H9 (cell line): ENCODE results near the gene CPA4. TPM values are rescaled to one million over a fixed set of nuclear protein-coding genes. Genes with fewer than 3 reads are reported as not detected.

Source experiments
- DNase-seq: peaks from one replicate; pipeline ENCODE4 v3.0.0-alpha.2; 2017
- H2AFZ ChIP-seq: one replicate; pipeline ENCODE4 v1.6.1; 2013; ENCODE audit warnings: mild to moderate bottlenecking, low read length, control low read depth, moderate library complexity
- H2AK5ac ChIP-seq: 2 replicates; pipeline ENCODE4 v1.6.1; 2013; ENCODE audit warnings: low read length, control low read depth, mixed read lengths; ENCODE audit not compliant: insufficient read length
- H2BK120ac ChIP-seq: one replicate; pipeline ENCODE4 v1.6.1; 2013; ENCODE audit warnings: low read depth, mild to moderate bottlenecking, low read length, control low read depth, inconsistent platforms; ENCODE audit not compliant: poor library complexity, severe bottlenecking
- H2BK12ac ChIP-seq: 2 replicates; pipeline ENCODE4 v1.6.1; 2013; ENCODE audit warnings: low read length, control low read depth, mixed read lengths, low read depth; ENCODE audit not compliant: insufficient read length
- H2BK15ac ChIP-seq: 2 replicates; pipeline ENCODE4 v1.6.1; 2013; ENCODE audit warnings: low read depth, low read length, control low read depth
- H2BK20ac ChIP-seq: one replicate; pipeline ENCODE4 v1.6.1; 2013; ENCODE audit warnings: low read depth, mild to moderate bottlenecking, low read length, control low read depth, inconsistent platforms; ENCODE audit not compliant: poor library complexity, severe bottlenecking
- H2BK5ac ChIP-seq: 2 replicates; pipeline ENCODE4 v1.6.1; 2013; ENCODE audit warnings: low read length, control low read depth, mixed read lengths; ENCODE audit not compliant: insufficient read length
- H3K14ac ChIP-seq: 2 replicates; pipeline ENCODE4 v1.6.1; 2013; ENCODE audit warnings: low read length, control low read depth; ENCODE audit not compliant: insufficient read depth
- H3K18ac ChIP-seq: 2 replicates; pipeline ENCODE4 v1.6.1; 2013; ENCODE audit warnings: low read depth, mild to moderate bottlenecking, mixed read lengths, low read length, control low read depth; ENCODE audit not compliant: insufficient read length
- H3K23ac ChIP-seq: 2 replicates; pipeline ENCODE4 v1.6.1; 2013; ENCODE audit warnings: low read length, control low read depth, mixed read lengths, low read depth; ENCODE audit not compliant: insufficient read length
- H3K23me2 ChIP-seq: 2 replicates; pipeline ENCODE4 v1.6.1; 2013; ENCODE audit warnings: low read depth, mild to moderate bottlenecking, mixed read lengths, low read length, control low read depth; ENCODE audit not compliant: insufficient read length, poor library complexity, severe bottlenecking
- H3K27ac ChIP-seq: 2 replicates; pipeline ENCODE4 v1.5.1; 2013; ENCODE audit warnings: low read length, control low read depth, mixed read lengths, low read depth; ENCODE audit not compliant: insufficient read length
- H3K27me3 ChIP-seq: 2 replicates; pipeline ENCODE4 v1.6.1; 2013; ENCODE audit warnings: low read length, control low read depth, inconsistent platforms; ENCODE audit not compliant: insufficient read depth
- H3K4ac ChIP-seq: 2 replicates; pipeline ENCODE4 v1.6.1; 2013; ENCODE audit warnings: low read depth, mild to moderate bottlenecking, control low read depth, inconsistent platforms, low read length, moderate library complexity
- H3K4me1 ChIP-seq: 2 replicates; pipeline ENCODE4 v1.6.1; 2013; ENCODE audit warnings: low read length, control low read depth, inconsistent platforms; ENCODE audit not compliant: insufficient read depth
- H3K4me2 ChIP-seq: 2 replicates; pipeline ENCODE4 v1.6.1; 2013; ENCODE audit warnings: low read length, control low read depth, mixed read lengths; ENCODE audit not compliant: insufficient read length, insufficient read depth
- H3K56ac ChIP-seq: 2 replicates; pipeline ENCODE4 v1.6.1; 2013; ENCODE audit warnings: low read depth, mild to moderate bottlenecking, mixed read lengths, low read length, control low read depth; ENCODE audit not compliant: insufficient read length
- H3K79me1 ChIP-seq: 2 replicates; pipeline ENCODE4 v1.6.1; 2013; ENCODE audit warnings: low read depth, mild to moderate bottlenecking, moderate library complexity, low read length, control low read depth, inconsistent platforms; ENCODE audit not compliant: insufficient read depth, poor library complexity, severe bottlenecking
- H3K79me2 ChIP-seq: 2 replicates; pipeline ENCODE4 v1.6.1; 2013; ENCODE audit warnings: low read length, control low read depth, inconsistent platforms; ENCODE audit not compliant: insufficient read depth
- H3K9ac ChIP-seq: 2 replicates; pipeline ENCODE4 v1.6.1; 2013; ENCODE audit warnings: low read length, control low read depth, mixed read lengths; ENCODE audit not compliant: insufficient read length; ENCODE audit errors: extremely low read depth
- H3K9me3 ChIP-seq: one replicate; pipeline ENCODE4 v1.6.1; 2013; ENCODE audit warnings: low read depth, low read length, inconsistent platforms; ENCODE audit not compliant: control insufficient read depth
- H3T11ph ChIP-seq: one replicate; pipeline ENCODE4 v1.6.1; 2013; ENCODE audit warnings: mild to moderate bottlenecking, low read length, control low read depth, inconsistent platforms
- H4K20me1 ChIP-seq: one replicate; pipeline ENCODE4 v1.6.1; 2013; ENCODE audit not compliant: control insufficient read depth, insufficient read length, insufficient read depth
- H4K5ac ChIP-seq: 2 replicates; pipeline ENCODE4 v1.6.1; 2013; ENCODE audit warnings: low read depth, mild to moderate bottlenecking, mixed read lengths, low read length, control low read depth; ENCODE audit not compliant: insufficient read length
- H4K8ac ChIP-seq: replicated peaks from 2 replicates; pipeline ENCODE4 v1.6.1; 2013; ENCODE audit warnings: low read length, control low read depth, mixed read lengths, low read depth; ENCODE audit not compliant: insufficient read length
- H4K91ac ChIP-seq: 2 replicates; pipeline ENCODE4 v1.6.1; 2013; ENCODE audit warnings: low read depth, mild to moderate bottlenecking, moderate library complexity, mixed read lengths, low read length, control low read depth; ENCODE audit not compliant: insufficient read length
- H3K27ac Mint-ChIP-seq, 3 experiments: 2 replicates in 2 of 3; 3 replicates in 1 of 3; pipeline ENCODE4 v1.8.0; 2020 to 2021; ENCODE audit warnings: mixed read lengths in 3 of 3, mild to moderate bottlenecking in 1 of 3, moderate library complexity in 1 of 3
- H3K27me3 Mint-ChIP-seq: 2 replicates; pipeline ENCODE4 v1.8.0; 2021; ENCODE audit warnings: low read depth, mild to moderate bottlenecking, moderate library complexity, mixed read lengths
- H3K36me3 Mint-ChIP-seq, 3 experiments: 2 replicates in 2 of 3; 3 replicates in 1 of 3; pipeline ENCODE4 v1.8.0; 2020 to 2021; ENCODE audit warnings: low read depth in 3 of 3, mixed read lengths in 3 of 3; ENCODE audit not compliant: insufficient read depth in 1 of 3
- H3K4me1 Mint-ChIP-seq, 2 experiments: 2 replicates each; pipeline ENCODE4 v1.8.0; 2020; ENCODE audit warnings: mixed read lengths in 2 of 2
- H3K4me3 Mint-ChIP-seq, 2 experiments: 2 replicates in 1 of 2; 3 replicates in 1 of 2; pipeline ENCODE4 v1.8.0; 2020 to 2021; ENCODE audit warnings: mild to moderate bottlenecking in 2 of 2, mixed read lengths in 2 of 2, moderate library complexity in 1 of 2
- H3K9me3 Mint-ChIP-seq, 2 experiments: 2 replicates in 1 of 2; 3 replicates in 1 of 2; pipeline ENCODE4 v1.8.0; 2020; ENCODE audit warnings: mild to moderate bottlenecking in 2 of 2, mixed read lengths in 2 of 2, moderate library complexity in 1 of 2
- CTCF ChIP-seq: fragments of 200-600 bp; sonication (generic); conservative IDR thresholded peaks from 3 replicates; pipeline ENCODE4 v1.8.0; 2021; ENCODE audit warnings: antibody characterized with exemption, mild to moderate bottlenecking
- WGBS: extraction: QIAGEN DNeasy Blood & Tissue Kit; methylation state at CpG from one replicate; pipeline ENCODE4 v1.1.7; 2013; ENCODE audit warnings: missing lambda C conversion rate, low lambda C conversion rate, mixed read lengths; ENCODE audit not compliant: insufficient read length; ENCODE audit errors: extremely low coverage; 5-methylcytosine and 5-hydroxymethylcytosine counted together
- total RNA-seq: library from RNA; stranded (reverse); gene quantifications from 2 replicates; pipeline ENCODE4 v1.2.1, GENCODE V29; 2021

The CPA4 gene
- total RNA-seq, 1 experiment from 2014 or later = not detected

- no peak overlapping the region for H3K18ac ChIP-seq
- H3K36me3 Mint-ChIP-seq = no peaks in the 10 kb centered on the region; a peak in 2 of 7 replicates
- H4K8ac ChIP-seq = no peak overlapping the region
- no peak overlapping the region for H4K91ac ChIP-seq
- peaks cover 22 to 24% of the 10 kb centered on the region in 2 experiments for H3K4me1 Mint-ChIP-seq
- H2BK12ac ChIP-seq = no peak overlapping the region
- H3K23ac ChIP-seq = no peak overlapping the region
- H3K56ac ChIP-seq = no peak overlapping the region
- H3K4ac ChIP-seq = no peak overlapping the region
- no peak overlapping the region for H3K27ac ChIP-seq
- no peak overlapping the region for H3K4me2 ChIP-seq
- no peaks in the 10 kb centered on the region for H4K20me1 ChIP-seq
- no CpG with 5 or more reads among the region's 19 CpGs for WGBS
- TF ChIP-seq CTCF = no peak
- H3K14ac ChIP-seq = no peak overlapping the region
- no peaks in the 10 kb centered on the region for H3K27me3 ChIP-seq
- no peak overlapping the region for H3T11ph ChIP-seq
- H3K79me1 ChIP-seq = no peaks in the 10 kb centered on the region
- no peak overlapping the region for H2BK15ac ChIP-seq
- H3K9me3 ChIP-seq = no peaks in the 10 kb centered on the region
- no peaks in the 10 kb centered on the region for H3K23me2 ChIP-seq
- no peak overlapping the region for H3K27ac Mint-ChIP-seq
- H2BK20ac ChIP-seq = no peak overlapping the region
- H2BK120ac ChIP-seq = no peak overlapping the region
- no peak overlapping the region for H3K9ac ChIP-seq
- no peak overlapping the region for H2AFZ ChIP-seq
- H3K27me3 Mint-ChIP-seq = no peaks in the 10 kb centered on the region
- H3K79me2 ChIP-seq = no peaks in the 10 kb centered on the region
- H2BK5ac ChIP-seq = no peak overlapping the region
- H4K5ac ChIP-seq = no peak overlapping the region
- H3K9me3 Mint-ChIP-seq = peaks cover 3 to 4% of the 10 kb centered on the region in 2 experiments; a peak in 3 of 5 replicates
- H3K4me1 ChIP-seq = no peaks in the 10 kb centered on the region; the same call in 1 of the 2 replicates
- no peak overlapping the region for H2AK5ac ChIP-seq
- DNase-seq = no peak
- no peak overlapping the region for H3K4me3 Mint-ChIP-seq
Measured at GRCh38 chr7:130367836-130368746, 75.1 kb downstream of the CPA4 start.
